ENCODE measurements around the gene ZNF281.

Gene ZNF281

GRCh38 chr1:200453553-200453905 lies 43.7 kb upstream of the ZNF281 start:
- H3K79me2 ChIP-seq (ENCODE audit: insufficient read depth, low read depth) = no peaks in the 10 kb centered on the region
- H4K20me1 ChIP-seq (ENCODE audit: insufficient read depth) = no peaks in the 10 kb centered on the region
- peak overlapping the region; percentile 79 for H3K4me3 ChIP-seq (IDR thresholded peaks at IDR 0.05; ENCODE audit: insufficient read depth, low read depth, low read length)
- H3K27ac ChIP-seq = peak overlapping the region; percentile 43
- H3K4me1 ChIP-seq (ENCODE audit: low read depth, poor library complexity, severe bottlenecking) = peaks cover 63% of the 10 kb centered on the region
- H3K4me2 ChIP-seq = peak overlapping the region; percentile 66
- no peak for TF ChIP-seq CTCF (conservative IDR thresholded peaks at IDR 0.05; ENCODE audit: low read depth, low read length)
- no peaks in the 10 kb centered on the region for H3K36me3 ChIP-seq (ENCODE audit: insufficient read depth)
- H3K27me3 ChIP-seq (ENCODE audit: insufficient read depth, low read depth) = no peaks in the 10 kb centered on the region
- H3K9ac ChIP-seq = peak overlapping the region; percentile 20; the same call in 1 of the 2 replicates
- peak overlapping the region; percentile 83 for H2AFZ ChIP-seq (ENCODE audit: low read depth)

- H4K20me1 ChIP-seq (ENCODE audit: insufficient read depth) = no peaks in the 10 kb centered on the region
- H3K4me2 ChIP-seq = peak overlapping the region; percentile 66
- peak overlapping the region; percentile 79 for H3K4me3 ChIP-seq (IDR thresholded peaks at IDR 0.05; ENCODE audit: insufficient read depth, low read depth, low read length)
- H2AFZ ChIP-seq (ENCODE audit: low read depth) = peak overlapping the region; percentile 83
- peak overlapping the region; percentile 20; the same call in 1 of the 2 replicates for H3K9ac ChIP-seq
- H3K27me3 ChIP-seq (ENCODE audit: insufficient read depth, low read depth) = no peaks in the 10 kb centered on the region
- H3K36me3 ChIP-seq (ENCODE audit: insufficient read depth) = no peaks in the 10 kb centered on the region
- peak overlapping the region; percentile 43 for H3K27ac ChIP-seq
- TF ChIP-seq CTCF (conservative IDR thresholded peaks at IDR 0.05; ENCODE audit: low read depth, low read length) = no peak
- peaks cover 69% of the 10 kb centered on the region for H3K4me1 ChIP-seq (ENCODE audit: low read depth, poor library complexity, severe bottlenecking)
- no peaks in the 10 kb centered on the region for H3K79me2 ChIP-seq (ENCODE audit: insufficient read depth, low read depth)
Measured at GRCh38 chr1:200452850-200453552, 43.2 kb upstream of the ZNF281 start.

- peak overlapping the region; percentile 59 for H3K4me2 ChIP-seq
- no peak for TF ChIP-seq CTCF (conservative IDR thresholded peaks at IDR 0.05; ENCODE audit: low read depth, low read length)
- no peaks in the 10 kb centered on the region for H3K79me2 ChIP-seq (ENCODE audit: insufficient read depth, low read depth)
- peak overlapping the region; percentile 75 for H3K27ac ChIP-seq
- H2AFZ ChIP-seq (ENCODE audit: low read depth) = peak overlapping the region; percentile 20
- no peaks in the 10 kb centered on the region for H3K27me3 ChIP-seq (ENCODE audit: insufficient read depth, low read depth)
- peak overlapping the region; percentile 20 for H3K4me3 ChIP-seq (IDR thresholded peaks at IDR 0.05; ENCODE audit: insufficient read depth, low read depth, low read length)
- peaks cover 88% of the 10 kb centered on the region for H3K4me1 ChIP-seq (ENCODE audit: low read depth, poor library complexity, severe bottlenecking)
- no peaks in the 10 kb centered on the region for H3K36me3 ChIP-seq (ENCODE audit: insufficient read depth)
- no peaks in the 10 kb centered on the region for H4K20me1 ChIP-seq (ENCODE audit: insufficient read depth)
- peak overlapping the region; percentile 17; the same call in 1 of the 2 replicates for H3K9ac ChIP-seq
Measured at GRCh38 chr1:200448034-200448762, 38.4 kb upstream of the ZNF281 start.

- Histone ChIP-seq H3K4me2 (no peak overlapping the region), H2AFZ (ENCODE audit: low read depth) (no peak overlapping the region), H3K9ac (no peak overlapping the region), H3K27ac (no peak overlapping the region), H3K27me3 (ENCODE audit: insufficient read depth, low read depth) (no peaks in the 10 kb centered on the region), H3K4me3 (IDR thresholded peaks at IDR 0.05; ENCODE audit: insufficient read depth, low read depth, low read length) (no peak overlapping the region), H3K79me2 (ENCODE audit: insufficient read depth, low read depth) (no peaks in the 10 kb centered on the region), H3K4me1 (ENCODE audit: low read depth, poor library complexity, severe bottlenecking) (peaks cover 75% of the 10 kb centered on the region), H4K20me1 (ENCODE audit: insufficient read depth) (no peaks in the 10 kb centered on the region), H3K36me3 (ENCODE audit: insufficient read depth) (no peaks in the 10 kb centered on the region)
- TF ChIP-seq CTCF (conservative IDR thresholded peaks at IDR 0.05; ENCODE audit: low read depth, low read length) = no peak
Measured at GRCh38 chr1:200445213-200445612, 35.4 kb upstream of the ZNF281 start.

All from KMS-11 (cell line).